SK-N-SH (cell line): ENCODE measurements around the gene CYS1.

ENCODE experiments used
- CHD2 ChIP-seq: fragments of 150-350 bp; IDR thresholded peaks from 2 replicates; pipeline ENCODE4 v1.6.1; 2018; ENCODE audit warnings: low read length; ENCODE audit not compliant: partially characterized antibody
- CTCF ChIP-seq: fragments of 200-600 bp; sonication (generic); IDR thresholded peaks from 2 replicates; pipeline ENCODE4 v1.6.1; 2017; ENCODE audit warnings: antibody characterized with exemption, mild to moderate bottlenecking, moderate library complexity
- EP300 ChIP-seq, 2 experiments: IDR thresholded peaks; 2 replicates each; pipeline versions ENCODE4 v1.4.0 to v1.6.1; 2012; ENCODE audit warnings: borderline replicate concordance in 1 of 2, low read depth in 1 of 2, low read length in 1 of 2
- NFIC ChIP-seq: IDR thresholded peaks from 2 replicates; pipeline ENCODE4 v1.4.0; 2012; ENCODE audit warnings: borderline replicate concordance
- POLR2AphosphoS5 ChIP-seq: IDR thresholded peaks from 2 replicates; pipeline ENCODE4 v1.6.1; 2012; ENCODE audit warnings: low read depth, low read length
- REST ChIP-seq: IDR thresholded peaks from 2 replicates; pipeline ENCODE4 v1.6.1; 2012; ENCODE audit warnings: mild to moderate bottlenecking, low read depth, low read length, moderate library complexity
- TAF1 ChIP-seq: IDR thresholded peaks from 2 replicates; pipeline ENCODE4 v1.6.1; 2012; ENCODE audit warnings: low read depth, mild to moderate bottlenecking, low read length, moderate library complexity, borderline replicate concordance

GRCh38 chr2:10067330-10067729 lies 12.9 kb downstream of the CYS1 start:
- TF ChIP-seq CTCF, result no peak
- no peak for TF ChIP-seq CHD2
- no peak for TF ChIP-seq EP300 (IDR thresholded peaks at IDR 0.05; ENCODE audit: borderline replicate concordance in 1 of 2, low read depth in 1 of 2, low read length in 1 of 2)
- TF ChIP-seq POLR2AphosphoS5, result no peak
- no peak for TF ChIP-seq REST
- TF ChIP-seq TAF1, result no peak
- TF ChIP-seq NFIC, result no peak
